GM12878 (cell line): ENCODE results near the gene RABL2B.

ENCODE experiments used
- CEBPB ChIP-seq, 2 experiments: fragments of 150-350 bp in 1 of 2; IDR thresholded peaks; 2 replicates each; pipeline ENCODE4 v1.6.1; 2012 to 2014; ENCODE audit warnings: low read depth in 2 of 2, low read length in 2 of 2, borderline replicate concordance in 1 of 2, inconsistent platforms in 1 of 2
- CTCF ChIP-seq, 3 experiments: IDR thresholded peaks in 2 of 3; conservative IDR thresholded peaks in 1 of 3; 2 replicates each; pipeline ENCODE4 v1.5.1; 2011; ENCODE audit warnings: low read depth in 3 of 3, low read length in 3 of 3, mild to moderate bottlenecking in 3 of 3, control low read depth in 2 of 3, moderate library complexity in 2 of 3, inconsistent platforms in 1 of 3, mixed read lengths in 1 of 3; ENCODE audit not compliant: control insufficient read depth in 2 of 3, insufficient read depth in 1 of 3; ENCODE audit errors: extremely low read depth in 1 of 3
- EGR1 ChIP-seq, 2 experiments: IDR thresholded peaks; 1 replicate in 1 of 2; 2 replicates in 1 of 2; pipeline ENCODE4 v1.6.1; 2011 to 2012; ENCODE audit warnings: low read depth in 2 of 2, low read length in 2 of 2, borderline replicate concordance in 1 of 2, mild to moderate bottlenecking in 1 of 2, moderate library complexity in 1 of 2
- JUNB ChIP-seq: IDR thresholded peaks from 2 replicates; pipeline ENCODE4 v1.6.1; 2016; ENCODE audit warnings: antibody characterized with exemption, mild to moderate bottlenecking
- POLR2A ChIP-seq: IDR thresholded peaks from 2 replicates; pipeline ENCODE4 v1.6.1; 2011; ENCODE audit warnings: low read depth, mild to moderate bottlenecking, low read length
- RBBP5 ChIP-seq: fragments of 200-600 bp; sonication (generic); conservative IDR thresholded peaks from 2 replicates; pipeline ENCODE4 v1.6.1; 2016
- SRF ChIP-seq, 2 experiments: IDR thresholded peaks; 2 replicates each; pipeline ENCODE4 v1.6.1; 2011; ENCODE audit warnings: low read depth in 2 of 2, low read length in 2 of 2, mild to moderate bottlenecking in 1 of 2, moderate library complexity in 1 of 2
- TAF1 ChIP-seq: IDR thresholded peaks from 2 replicates; pipeline ENCODE4 v1.6.1; 2011; ENCODE audit warnings: mild to moderate bottlenecking, low read depth, low read length, borderline replicate concordance
- TF ChIP-seq, protein P1 (sequence below): fragments of 450-650 bp; IDR thresholded peaks from 2 replicates; pipeline ENCODE4 v1.6.1; 2017; ENCODE audit warnings: mild to moderate bottlenecking
- TF ChIP-seq, protein P2 (sequence below): fragments of 450-650 bp; IDR thresholded peaks from 2 replicates; pipeline ENCODE4 v1.6.1; 2017; ENCODE audit warnings: mild to moderate bottlenecking, moderate library complexity

DNA sequence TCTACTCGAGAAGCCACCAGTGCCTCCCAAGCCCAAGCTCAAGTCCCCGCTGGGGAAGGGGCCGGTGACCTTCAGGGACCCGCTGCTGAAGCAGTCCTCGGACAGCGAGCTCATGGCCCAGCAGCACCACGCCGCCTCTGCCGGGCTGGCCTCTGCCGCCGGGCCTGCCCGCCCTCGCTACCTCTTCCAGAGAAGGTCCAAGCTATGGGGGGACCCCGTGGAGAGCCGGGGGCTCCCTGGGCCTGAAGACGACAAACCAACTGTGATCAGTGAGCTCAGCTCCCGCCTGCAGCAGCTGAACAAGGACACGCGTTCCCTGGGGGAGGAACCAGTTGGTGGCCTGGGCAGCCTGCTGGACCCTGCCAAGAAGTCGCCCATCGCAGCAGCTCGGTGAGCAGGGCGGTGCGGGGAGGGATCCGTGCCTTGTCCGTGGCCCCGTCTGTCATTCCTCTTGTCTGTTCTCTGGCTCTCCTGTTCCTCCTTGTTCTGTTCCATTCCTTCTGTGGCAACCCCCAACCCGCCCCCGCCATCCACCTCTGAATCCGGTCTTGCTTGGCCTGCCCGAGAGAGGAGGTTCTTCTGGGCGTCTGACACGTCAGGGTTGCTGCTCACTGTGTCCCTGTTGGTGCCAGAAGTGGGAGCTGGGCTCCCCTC, 61.3 kb downstream of the RABL2B start:
- TF ChIP-seq CTCF (IDR thresholded peaks at IDR 0.05 in 2 of 3, conservative IDR thresholded peaks at IDR 0.05 in 1 of 3; ENCODE audit: control insufficient read depth in 2 of 3, extremely low read depth in 1 of 3, insufficient read depth in 1 of 3, low read depth in 3 of 3, low read length in 3 of 3) (no peak), JUNB (no peak), SRF (IDR thresholded peaks at IDR 0.05; ENCODE audit: low read depth in 2 of 2, low read length in 2 of 2) (no peak), RBBP5 (no peak), TAF1 (no peak), POLR2A (no peak), EGR1 (IDR thresholded peaks at IDR 0.05; ENCODE audit: borderline replicate concordance in 1 of 2, low read depth in 2 of 2, low read length in 2 of 2) (no peak), CEBPB (IDR thresholded peaks at IDR 0.05; ENCODE audit: borderline replicate concordance in 1 of 2, low read depth in 2 of 2, low read length in 2 of 2) (no peak)
- TF ChIP-seq, protein P1, sequence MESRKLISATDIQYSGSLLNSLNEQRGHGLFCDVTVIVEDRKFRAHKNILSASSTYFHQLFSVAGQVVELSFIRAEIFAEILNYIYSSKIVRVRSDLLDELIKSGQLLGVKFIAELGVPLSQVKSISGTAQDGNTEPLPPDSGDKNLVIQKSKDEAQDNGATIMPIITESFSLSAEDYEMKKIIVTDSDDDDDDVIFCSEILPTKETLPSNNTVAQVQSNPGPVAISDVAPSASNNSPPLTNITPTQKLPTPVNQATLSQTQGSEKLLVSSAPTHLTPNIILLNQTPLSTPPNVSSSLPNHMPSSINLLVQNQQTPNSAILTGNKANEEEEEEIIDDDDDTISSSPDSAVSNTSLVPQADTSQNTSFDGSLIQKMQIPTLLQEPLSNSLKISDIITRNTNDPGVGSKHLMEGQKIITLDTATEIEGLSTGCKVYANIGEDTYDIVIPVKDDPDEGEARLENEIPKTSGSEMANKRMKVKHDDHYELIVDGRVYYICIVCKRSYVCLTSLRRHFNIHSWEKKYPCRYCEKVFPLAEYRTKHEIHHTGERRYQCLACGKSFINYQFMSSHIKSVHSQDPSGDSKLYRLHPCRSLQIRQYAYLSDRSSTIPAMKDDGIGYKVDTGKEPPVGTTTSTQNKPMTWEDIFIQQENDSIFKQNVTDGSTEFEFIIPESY = no peak
- TF ChIP-seq, protein P2, sequence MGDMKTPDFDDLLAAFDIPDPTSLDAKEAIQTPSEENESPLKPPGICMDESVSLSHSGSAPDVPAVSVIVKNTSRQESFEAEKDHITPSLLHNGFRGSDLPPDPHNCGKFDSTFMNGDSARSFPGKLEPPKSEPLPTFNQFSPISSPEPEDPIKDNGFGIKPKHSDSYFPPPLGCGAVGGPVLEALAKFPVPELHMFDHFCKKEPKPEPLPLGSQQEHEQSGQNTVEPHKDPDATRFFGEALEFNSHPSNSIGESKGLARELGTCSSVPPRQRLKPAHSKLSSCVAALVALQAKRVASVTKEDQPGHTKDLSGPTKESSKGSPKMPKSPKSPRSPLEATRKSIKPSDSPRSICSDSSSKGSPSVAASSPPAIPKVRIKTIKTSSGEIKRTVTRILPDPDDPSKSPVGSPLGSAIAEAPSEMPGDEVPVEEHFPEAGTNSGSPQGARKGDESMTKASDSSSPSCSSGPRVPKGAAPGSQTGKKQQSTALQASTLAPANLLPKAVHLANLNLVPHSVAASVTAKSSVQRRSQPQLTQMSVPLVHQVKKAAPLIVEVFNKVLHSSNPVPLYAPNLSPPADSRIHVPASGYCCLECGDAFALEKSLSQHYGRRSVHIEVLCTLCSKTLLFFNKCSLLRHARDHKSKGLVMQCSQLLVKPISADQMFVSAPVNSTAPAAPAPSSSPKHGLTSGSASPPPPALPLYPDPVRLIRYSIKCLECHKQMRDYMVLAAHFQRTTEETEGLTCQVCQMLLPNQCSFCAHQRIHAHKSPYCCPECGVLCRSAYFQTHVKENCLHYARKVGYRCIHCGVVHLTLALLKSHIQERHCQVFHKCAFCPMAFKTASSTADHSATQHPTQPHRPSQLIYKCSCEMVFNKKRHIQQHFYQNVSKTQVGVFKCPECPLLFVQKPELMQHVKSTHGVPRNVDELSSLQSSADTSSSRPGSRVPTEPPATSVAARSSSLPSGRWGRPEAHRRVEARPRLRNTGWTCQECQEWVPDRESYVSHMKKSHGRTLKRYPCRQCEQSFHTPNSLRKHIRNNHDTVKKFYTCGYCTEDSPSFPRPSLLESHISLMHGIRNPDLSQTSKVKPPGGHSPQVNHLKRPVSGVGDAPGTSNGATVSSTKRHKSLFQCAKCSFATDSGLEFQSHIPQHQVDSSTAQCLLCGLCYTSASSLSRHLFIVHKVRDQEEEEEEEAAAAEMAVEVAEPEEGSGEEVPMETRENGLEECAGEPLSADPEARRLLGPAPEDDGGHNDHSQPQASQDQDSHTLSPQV = no peak
